ENCODE results near the gene PPP1R13B.

PPP1R13B gene

GRCh38 chr14:103847451-103848174 lies at the start of gene PPP1R13B (continued):
- no peak for TF ChIP-seq ZNF214 (tag by site-specific recombination; IDR thresholded peaks at IDR 0.05; ENCODE audit: borderline replicate concordance)
- TF ChIP-seq ZNF488 (tag by site-specific recombination; IDR thresholded peaks at IDR 0.05), result no peak
- no peak for TF ChIP-seq ZNF274 (IDR thresholded peaks at IDR 0.05; ENCODE audit: low read length)
- TF ChIP-seq ZNF274 (tag by site-specific recombination; IDR thresholded peaks at IDR 0.05; ENCODE audit: borderline replicate concordance), result no peak
- no peak for TF ChIP-seq ZNF626 (tag by site-specific recombination; IDR thresholded peaks at IDR 0.05)
- TF ChIP-seq ZNF596 (tag by site-specific recombination; IDR thresholded peaks at IDR 0.05), result peak; percentile 47; the same call in 1 of the 2 replicates
- no peak for TF ChIP-seq ZFP69B (tag by site-specific recombination; IDR thresholded peaks at IDR 0.05)
- TF ChIP-seq ZNF514 (tag by site-specific recombination; IDR thresholded peaks at IDR 0.05), result no peak
- no peak for TF ChIP-seq ZNF777 (tag by site-specific recombination; IDR thresholded peaks at IDR 0.05; ENCODE audit: borderline replicate concordance)
- no peak for TF ChIP-seq GLIS2 (tag by site-specific recombination; IDR thresholded peaks at IDR 0.05)
- no peak for TF ChIP-seq ZNF670 (tag by site-specific recombination; IDR thresholded peaks at IDR 0.05; ENCODE audit: low read depth)
- TF ChIP-seq ZBTB7A (tag by site-specific recombination; IDR thresholded peaks at IDR 0.05; ENCODE audit: low read depth), result no peak
- no peak for TF ChIP-seq ZNF350 (tag by site-specific recombination; IDR thresholded peaks at IDR 0.05)
- TF ChIP-seq ZNF677 (tag by site-specific recombination; IDR thresholded peaks at IDR 0.05), result 0 out of 2 replicates have a peak, but pooled peaks have one; percentile 30
- peak; percentile 50 for TF ChIP-seq SP2 (tag by site-specific recombination; IDR thresholded peaks at IDR 0.05)
- TF ChIP-seq ZNF157 (tag by site-specific recombination; IDR thresholded peaks at IDR 0.05), result no peak
- TF ChIP-seq ZNF426 (tag by site-specific recombination; IDR thresholded peaks at IDR 0.05), result no peak
- TF ChIP-seq ZNF501 (tag by site-specific recombination; IDR thresholded peaks at IDR 0.05), result no peak
- no peak for TF ChIP-seq ZNF223 (tag by site-specific recombination; IDR thresholded peaks at IDR 0.05)
- TF ChIP-seq GLI2 (tag by site-specific recombination; IDR thresholded peaks at IDR 0.05; ENCODE audit: borderline replicate concordance, low read depth), result no peak
- no peak for TF ChIP-seq ZNF416 (tag by site-specific recombination; IDR thresholded peaks at IDR 0.05)
- no peak for TF ChIP-seq ZNF132 (tag by site-specific recombination; IDR thresholded peaks at IDR 0.05; ENCODE audit: borderline replicate concordance)
- TF ChIP-seq ZNF140 (tag by site-specific recombination; IDR thresholded peaks at IDR 0.05), result no peak
- TF ChIP-seq PATZ1 (tag by site-specific recombination; IDR thresholded peaks at IDR 0.05), result peak; percentile 16; the same call in 1 of the 2 replicates
- TF ChIP-seq ZNF23 (tag by site-specific recombination; IDR thresholded peaks at IDR 0.05; ENCODE audit: borderline replicate concordance), result no peak
- peak; percentile 85 for TF ChIP-seq ZNF561 (tag by site-specific recombination; IDR thresholded peaks at IDR 0.05; ENCODE audit: borderline replicate concordance)
- no peak for TF ChIP-seq PRDM10 (tag by site-specific recombination; IDR thresholded peaks at IDR 0.05)
- no peak for TF ChIP-seq MYNN (tag by site-specific recombination; IDR thresholded peaks at IDR 0.05; ENCODE audit: borderline replicate concordance)
- TF ChIP-seq GFI1B (tag by site-specific recombination; IDR thresholded peaks at IDR 0.05), result no peak
- TF ChIP-seq ZBTB10 (tag by site-specific recombination; IDR thresholded peaks at IDR 0.05), result no peak

Data from HEK293 (cell line).